Activated naive CD4-positive, alpha-beta T cell treated with anti-CD3 and anti-CD28 coated beads, Interleukin-2, amount 10 ng/mL, durations not matched to agents 7 days and 5 days (primary cell): ENCODE results near the gene ENDOG.
"Not testable (repeated sequence)": the region's sequence is repeated elsewhere in the genome, so short reads cannot be mapped to it uniquely, and the experiment has no call there.

ENCODE experiments used
- CTCF ChIA-PET: fragments of 350-600 bp; sonication (Branson Sonifier 250); formaldehyde crosslinking; loops from one replicate; lab custom pipeline; 2021; ENCODE audit warnings: antibody characterized with exemption; lab: Charles Lee
- DNase-seq: peaks from one replicate; pipeline ENCODE4 v3.0.0-alpha.2; 2020
- H3K27ac Mint-ChIP-seq: one replicate; pipeline ENCODE4 v1.8.0; 2021; ENCODE audit warnings: mild to moderate bottlenecking, moderate library complexity, mixed read lengths
- H3K27me3 Mint-ChIP-seq: one replicate; pipeline ENCODE4 v1.8.0; 2021; ENCODE audit warnings: mild to moderate bottlenecking, mixed read lengths
- H3K36me3 Mint-ChIP-seq: one replicate; pipeline ENCODE4 v1.8.0; 2021; ENCODE audit warnings: mixed read lengths
- H3K4me1 Mint-ChIP-seq: one replicate; pipeline ENCODE4 v1.8.0; 2021; ENCODE audit warnings: mixed read lengths
- H3K4me3 Mint-ChIP-seq: one replicate; pipeline ENCODE4 v1.8.0; 2021; ENCODE audit warnings: mild to moderate bottlenecking, moderate library complexity, mixed read lengths
- H3K9me3 Mint-ChIP-seq: one replicate; pipeline ENCODE4 v1.8.0; 2021; ENCODE audit warnings: mixed read lengths

Gene ENDOG

DNA sequence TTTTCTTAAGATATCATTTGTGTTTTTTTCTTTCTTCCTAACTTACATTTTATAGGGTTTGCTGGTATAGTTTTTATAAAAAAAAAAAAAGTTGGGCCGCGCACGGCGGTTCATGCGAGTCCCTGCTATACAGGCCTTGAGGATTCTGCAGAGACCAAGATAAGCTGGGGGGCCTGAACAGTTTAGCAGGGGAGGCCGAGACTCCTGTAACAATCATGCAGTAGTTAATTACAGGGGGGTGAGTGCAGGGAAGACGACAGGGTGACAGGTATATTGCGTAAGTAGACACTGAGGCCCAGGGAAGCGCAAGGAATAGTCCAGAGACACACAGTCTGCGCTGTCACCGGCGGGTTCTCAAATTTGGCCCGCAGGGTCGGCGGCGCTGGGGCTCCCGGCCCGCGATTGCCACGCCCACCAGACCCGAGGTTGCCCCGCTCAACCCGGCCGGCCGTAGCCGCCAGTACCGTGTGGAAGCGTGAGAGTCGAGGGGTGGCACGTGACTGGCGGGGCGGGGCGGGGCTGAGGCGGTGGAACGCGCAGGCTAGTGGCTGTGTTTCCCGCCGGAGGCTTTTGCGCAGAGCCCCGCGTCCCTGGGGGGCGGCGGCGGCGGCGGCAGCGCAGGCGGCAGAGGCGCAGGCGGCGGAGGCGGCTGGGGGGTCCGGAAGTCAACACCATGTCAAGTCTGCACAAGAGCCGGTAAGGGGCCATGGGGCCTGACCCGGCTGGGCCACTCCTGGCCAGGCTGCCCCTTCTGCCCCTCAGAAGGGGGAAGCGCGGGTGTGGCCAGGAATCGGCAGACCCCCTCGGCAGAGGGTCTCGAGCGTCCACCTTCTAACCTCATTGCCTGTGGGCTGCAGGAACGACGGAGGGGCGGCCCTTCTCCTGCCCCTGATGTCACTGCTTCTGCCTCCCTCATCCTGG is 31.4 kb upstream of the ENDOG start, which contains the start of gene TBC1D13:
TBC1D13 (plus strand) TSS at position 573 of the 921 bp plus-strand sequence; CDS start at position 674, 101 bp downstream.
- Mint-ChIP-seq H3K4me3 (peak within 1 kb of the TSS; percentile 95), H3K36me3 (peaks cover 3% of the 10 kb centered on the region), H3K4me1 (peaks cover 22% of the 10 kb centered on the region), H3K27ac (peak within 1 kb of the TSS; percentile 95), H3K27me3 (peaks cover 3% of the 10 kb centered on the region), H3K9me3 (no peaks in the 10 kb centered on the region)
- DNase-seq: peak; percentile 92
- CTCF ChIA-PET: interaction anchor here (0.8 kb wide), 1 partner anchor 16 kb away, joined by 4 read pairs; no protein-coding TSS in a partner anchor

GRCh38 chr9:128787659-128788058 is 30.6 kb upstream of the ENDOG start:
- no peaks in the 10 kb centered on the region for H3K9me3 Mint-ChIP-seq
- H3K36me3 Mint-ChIP-seq: peaks cover 5% of the 10 kb centered on the region
- peaks cover 3% of the 10 kb centered on the region for H3K27me3 Mint-ChIP-seq
- CTCF ChIA-PET: interaction anchor here (1.7 kb wide), 1 partner anchor 30 kb away, joined by 5 read pairs; the partner anchor contains the start of gene ENDOG
- H3K4me3 Mint-ChIP-seq: peak overlapping the region; percentile 95
- peaks cover 22% of the 10 kb centered on the region for H3K4me1 Mint-ChIP-seq
- peak overlapping the region; percentile 95 for H3K27ac Mint-ChIP-seq
- DNase-seq: peak; percentile 41

- H3K36me3 Mint-ChIP-seq: peaks cover 13% of the 10 kb centered on the region
- H3K27ac Mint-ChIP-seq: peak overlapping the region; percentile 95
- CTCF ChIA-PET: interaction anchor here (0.6 to 1.7 kb wide), 2 partner anchors 29 to 140 kb away, joined by 3 to 5 read pairs; partner anchors contain the start of gene ENDOG
- H3K4me1 Mint-ChIP-seq: peaks cover 22% of the 10 kb centered on the region
- DNase-seq: no peak
- H3K27me3 Mint-ChIP-seq: peaks cover 3% of the 10 kb centered on the region
- H3K9me3 Mint-ChIP-seq: no peaks in the 10 kb centered on the region
- peak overlapping the region; percentile 95 for H3K4me3 Mint-ChIP-seq
Measured at GRCh38 chr9:128788445-128788844, 29.9 kb upstream of the ENDOG start.

GRCh38 chr9:128790536-128790935 is 27.8 kb upstream of the ENDOG start:
- Mint-ChIP-seq H3K27me3 (peaks cover 3% of the 10 kb centered on the region), H3K9me3 (no peaks in the 10 kb centered on the region), H3K27ac (no peak overlapping the region), H3K4me3 (no peak overlapping the region), H3K36me3 (peaks cover 17% of the 10 kb centered on the region), H3K4me1 (peaks cover 19% of the 10 kb centered on the region)
- CTCF ChIA-PET: no interaction called here
- DNase-seq: no peak

GRCh38 chr9:128792134-128792533 is 26.2 kb upstream of the ENDOG start:
- Mint-ChIP-seq H3K27ac (no peak overlapping the region), H3K9me3 (no peaks in the 10 kb centered on the region), H3K36me3 (peaks cover 17% of the 10 kb centered on the region), H3K27me3 (no peaks in the 10 kb centered on the region), H3K4me3 (no peak overlapping the region), H3K4me1 (peaks cover 16% of the 10 kb centered on the region)
- no peak for DNase-seq
- CTCF ChIA-PET: interaction anchor here (1.1 kb wide), 1 partner anchor 26 kb away, joined by 3 read pairs; the partner anchor contains the start of gene ENDOG

- H3K27me3 Mint-ChIP-seq: no peaks in the 10 kb centered on the region
- H3K27ac Mint-ChIP-seq: no peak overlapping the region
- no peak overlapping the region for H3K4me3 Mint-ChIP-seq
- peaks cover 10% of the 10 kb centered on the region for H3K4me1 Mint-ChIP-seq
- H3K36me3 Mint-ChIP-seq: peaks cover 21% of the 10 kb centered on the region
- no peaks in the 10 kb centered on the region for H3K9me3 Mint-ChIP-seq
- no peak for DNase-seq
- CTCF ChIA-PET: interaction anchor here (1.1 kb wide), 1 partner anchor 25 kb away, joined by 3 read pairs; the partner anchor contains the start of gene ENDOG
Measured at GRCh38 chr9:128792978-128793686, 25.2 kb upstream of the ENDOG start.

GRCh38 chr9:128794961-128795360 is 23.3 kb upstream of the ENDOG start:
- H3K36me3 Mint-ChIP-seq: peaks cover 28% of the 10 kb centered on the region
- H3K4me1 Mint-ChIP-seq, H3K4me3 Mint-ChIP-seq, H3K27ac Mint-ChIP-seq, H3K27me3 Mint-ChIP-seq, H3K9me3 Mint-ChIP-seq, CTCF ChIA-PET, DNase-seq: not testable (repeated sequence)

DNA sequence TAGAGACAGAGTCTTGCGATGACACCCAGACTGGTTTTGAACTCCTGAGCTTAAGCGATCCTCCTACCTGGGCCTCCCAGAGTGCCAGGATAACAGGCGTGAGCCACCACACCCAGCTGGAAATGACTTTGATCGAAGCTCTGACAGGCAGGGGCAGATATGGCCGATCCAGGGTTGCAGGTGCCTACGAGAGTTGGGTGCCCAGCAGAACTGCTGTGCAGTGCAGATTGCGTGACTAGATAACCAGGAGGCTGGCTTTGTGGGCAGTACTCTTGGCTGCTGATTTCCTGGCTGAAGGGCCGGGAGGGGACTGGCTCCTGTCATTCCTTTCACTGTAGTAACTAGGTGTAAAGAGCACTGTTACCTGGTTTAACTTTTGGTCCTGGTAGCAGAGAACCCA is 19.4 kb upstream of the ENDOG start:
- Mint-ChIP-seq H3K36me3 (peaks cover 38% of the 10 kb centered on the region), H3K27ac (no peak overlapping the region), H3K4me3 (no peak overlapping the region), H3K4me1 (no peaks in the 10 kb centered on the region), H3K27me3 (no peaks in the 10 kb centered on the region), H3K9me3 (no peaks in the 10 kb centered on the region)
- CTCF ChIA-PET: no interaction called here
- DNase-seq: no peak

DNA sequence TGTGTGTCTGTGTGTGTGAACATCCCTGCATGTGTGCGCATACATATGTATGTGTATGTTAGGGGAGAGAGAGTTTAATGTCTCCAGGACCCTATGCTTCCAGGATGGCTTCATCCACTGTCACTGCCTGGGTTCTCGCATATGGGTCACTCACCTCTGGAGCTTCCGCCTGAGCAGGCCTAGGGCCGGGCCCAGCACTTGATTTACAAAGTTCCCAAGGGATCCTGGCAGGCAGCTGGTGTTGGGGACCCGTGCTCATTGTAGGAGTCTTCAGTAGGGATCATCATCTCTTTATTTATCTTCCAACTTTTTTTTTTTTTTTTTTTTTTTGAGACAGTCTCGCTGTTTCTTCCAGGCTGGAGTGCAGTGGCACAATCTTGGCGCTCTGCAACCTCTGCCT is 18.2 kb upstream of the ENDOG start:
- peaks cover 40% of the 10 kb centered on the region for H3K36me3 Mint-ChIP-seq
- CTCF ChIA-PET: no interaction called here
- H3K4me1 Mint-ChIP-seq: no peaks in the 10 kb centered on the region
- H3K9me3 Mint-ChIP-seq: no peaks in the 10 kb centered on the region
- no peak overlapping the region for H3K4me3 Mint-ChIP-seq
- DNase-seq: no peak
- H3K27ac Mint-ChIP-seq: no peak overlapping the region
- no peaks in the 10 kb centered on the region for H3K27me3 Mint-ChIP-seq

DNA sequence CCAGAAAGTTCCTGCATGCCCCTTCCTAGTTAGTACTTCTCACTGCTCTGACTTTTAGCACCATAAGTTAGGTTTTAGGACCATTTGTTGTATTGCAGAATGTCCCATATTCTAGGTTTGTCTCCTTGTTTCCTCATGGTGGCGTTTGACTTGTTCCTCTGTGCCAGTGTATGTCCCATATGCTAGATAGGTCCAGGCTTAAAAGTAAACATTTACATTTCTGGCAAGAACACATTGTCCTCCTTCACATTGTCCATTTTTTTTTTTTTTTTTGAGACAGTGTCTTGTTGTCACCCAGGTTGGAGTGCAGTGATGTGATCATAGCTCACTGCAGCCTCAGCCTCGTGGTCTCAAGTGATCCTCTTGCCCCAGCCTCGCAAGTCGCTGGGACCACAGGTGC is 15.8 kb upstream of the ENDOG start:
- Mint-ChIP-seq H3K36me3 (peaks cover 41% of the 10 kb centered on the region), H3K4me3 (no peak overlapping the region), H3K27me3 (no peaks in the 10 kb centered on the region), H3K4me1 (no peaks in the 10 kb centered on the region), H3K9me3 (no peaks in the 10 kb centered on the region), H3K27ac (no peak overlapping the region)
- CTCF ChIA-PET: interaction anchor here (1.2 kb wide), 1 partner anchor 16 kb away, joined by 3 read pairs; the partner anchor contains the start of gene ENDOG
- no peak for DNase-seq

DNA sequence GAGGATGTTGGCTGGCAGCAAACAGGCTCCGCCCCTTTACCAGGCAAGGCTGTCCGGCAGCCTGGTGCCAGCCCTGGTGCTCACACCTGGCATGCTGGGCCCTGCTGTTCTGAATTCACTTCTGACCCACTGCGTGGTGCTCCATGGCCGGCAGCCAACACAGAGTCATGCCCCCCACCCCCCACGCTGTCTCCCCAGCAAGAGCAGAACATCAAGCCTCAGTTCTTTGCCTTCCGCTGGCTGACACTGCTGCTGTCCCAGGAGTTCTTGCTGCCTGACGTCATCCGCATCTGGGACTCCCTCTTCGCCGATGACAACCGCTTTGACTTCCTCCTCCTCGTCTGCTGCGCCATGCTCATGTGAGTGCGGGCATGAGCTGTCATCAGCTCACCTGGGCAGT is 12.6 kb upstream of the ENDOG start:
- Mint-ChIP-seq H3K36me3 (peaks cover 29% of the 10 kb centered on the region), H3K27me3 (no peaks in the 10 kb centered on the region), H3K9me3 (no peaks in the 10 kb centered on the region), H3K4me1 (no peaks in the 10 kb centered on the region), H3K4me3 (no peak overlapping the region), H3K27ac (no peak overlapping the region)
- CTCF ChIA-PET: no interaction called here
- no peak for DNase-seq

DNA sequence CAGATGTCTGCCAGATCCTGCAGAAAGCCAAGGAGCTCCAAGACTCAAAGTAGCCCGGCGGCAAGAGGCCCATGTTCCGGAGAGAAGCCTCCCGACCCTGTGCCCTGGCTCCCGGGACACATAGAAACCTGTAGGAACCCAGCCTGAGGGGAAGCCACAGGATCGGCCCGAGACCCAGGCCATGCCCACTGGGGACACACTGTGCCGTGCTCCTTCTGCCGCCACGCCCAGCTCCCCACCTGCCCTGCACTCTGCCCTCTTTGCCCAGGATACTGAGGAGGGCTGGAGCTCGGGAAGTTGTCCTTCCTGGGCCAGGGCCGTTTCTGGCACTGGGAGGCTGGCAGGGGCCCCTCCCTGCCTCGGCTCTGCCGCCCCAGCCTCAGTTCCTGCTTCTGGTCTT is 10.5 kb upstream of the ENDOG start:
- Mint-ChIP-seq H3K9me3 (no peaks in the 10 kb centered on the region), H3K4me1 (no peaks in the 10 kb centered on the region), H3K4me3 (no peak overlapping the region), H3K36me3 (peaks cover 17% of the 10 kb centered on the region), H3K27ac (no peak overlapping the region), H3K27me3 (no peaks in the 10 kb centered on the region)
- CTCF ChIA-PET: no interaction called here
- DNase-seq: no peak

- H3K4me3 Mint-ChIP-seq: no peak overlapping the region
- no peaks in the 10 kb centered on the region for H3K27me3 Mint-ChIP-seq
- no peaks in the 10 kb centered on the region for H3K4me1 Mint-ChIP-seq
- CTCF ChIA-PET: interaction anchor here (2.1 kb wide), 1 partner anchor 9 kb away, joined by 8 read pairs; the partner anchor contains the start of gene ENDOG
- peaks cover 11% of the 10 kb centered on the region for H3K36me3 Mint-ChIP-seq
- H3K9me3 Mint-ChIP-seq: no peaks in the 10 kb centered on the region
- DNase-seq: no peak
- peak overlapping the region; percentile 64 for H3K27ac Mint-ChIP-seq
Measured at GRCh38 chr9:128808543-128808942, 9.8 kb upstream of the ENDOG start.

GRCh38 chr9:128809036-128809599 is 9.2 kb upstream of the ENDOG start:
- CTCF ChIA-PET: interaction anchor here (1.1 to 2.1 kb wide), 2 partner anchors 9 to 372 kb away, joined by 3 to 8 read pairs; partner anchors contain the start of gene ENDOG
- Mint-ChIP-seq H3K4me1 (no peaks in the 10 kb centered on the region), H3K36me3 (peaks cover 6% of the 10 kb centered on the region), H3K27me3 (no peaks in the 10 kb centered on the region), H3K9me3 (no peaks in the 10 kb centered on the region), H3K4me3 (no peak overlapping the region), H3K27ac (no peak overlapping the region)
- DNase-seq: no peak
